NCI-H146 (cell line): ENCODE results near the gene DNAJC6.

Experiments
- DNase-seq: peaks from one replicate; lab custom pipeline; 2025; lab: John Stamatoyannopoulos, UW

DNAJC6 gene

DNA sequence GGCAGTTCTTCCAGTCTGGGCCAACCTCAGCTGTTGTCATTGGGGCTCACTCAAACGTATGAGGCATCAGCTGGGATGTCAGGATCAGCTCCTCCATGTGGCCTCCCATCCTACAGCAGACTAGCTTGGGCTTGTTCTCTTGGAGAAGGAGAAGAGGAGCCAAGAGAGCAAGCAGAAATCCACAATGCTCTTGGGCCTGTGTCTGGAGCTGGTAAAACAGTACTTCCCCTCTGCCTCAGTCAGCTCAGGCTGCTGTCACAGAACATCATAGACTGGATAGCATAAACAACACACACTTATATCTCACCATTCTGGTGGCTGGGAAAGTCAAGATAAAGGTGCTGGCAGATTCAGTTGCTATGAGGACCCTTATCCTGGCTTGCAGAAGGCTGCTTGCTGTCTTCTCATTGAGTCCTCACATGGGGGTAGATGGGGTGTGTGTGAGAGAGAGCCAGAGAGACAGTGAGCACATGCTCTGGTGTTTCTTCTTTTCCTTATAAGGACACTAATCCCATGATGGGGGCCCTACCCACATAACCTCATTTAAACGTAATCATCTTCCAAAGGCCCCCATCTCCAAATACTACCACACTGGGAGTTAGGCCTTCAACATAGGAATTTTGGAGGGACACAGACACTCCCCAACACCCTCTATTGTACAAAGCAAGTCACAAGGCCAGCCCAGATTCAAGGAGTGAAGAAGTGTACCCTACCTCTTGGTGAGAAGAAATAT is 16.3 kb upstream of the DNAJC6 start:
- no peak for DNase-seq

DNA sequence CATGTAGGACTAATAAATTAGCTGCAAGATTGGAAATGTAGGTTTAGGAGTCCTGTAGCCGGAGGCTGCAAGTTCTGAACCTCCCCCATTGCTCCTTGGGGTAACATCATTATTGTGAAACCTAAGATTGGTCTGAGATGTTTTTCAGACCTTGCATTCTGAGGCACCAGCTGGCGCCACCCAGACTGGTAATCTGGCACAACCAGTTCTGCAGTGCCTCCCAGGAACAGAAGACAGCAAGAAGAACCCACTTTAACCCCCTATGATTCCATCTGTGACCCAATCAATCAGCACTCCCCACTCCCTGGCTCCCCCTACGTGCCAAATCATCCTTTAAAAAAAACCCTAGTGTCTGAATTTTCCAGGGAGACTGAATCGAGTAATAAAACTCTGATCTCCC is 11.6 kb upstream of the DNAJC6 start:
- no peak for DNase-seq

GRCh38 chr1:65299328-65299727 is 10.0 kb upstream of the DNAJC6 start:
- no peak for DNase-seq

- peak; percentile 35 for DNase-seq
These were observed 501 bp upstream of the DNAJC6 start for GRCh38 chr1:65308781-65309303.

- DNase-seq: peak; percentile 90
These were observed 790 bp downstream of the DNAJC6 start for GRCh38 chr1:65310078-65310587.

- no peak for DNase-seq
These were observed 2.4 kb downstream of the DNAJC6 start for GRCh38 chr1:65311760-65312159.

DNA sequence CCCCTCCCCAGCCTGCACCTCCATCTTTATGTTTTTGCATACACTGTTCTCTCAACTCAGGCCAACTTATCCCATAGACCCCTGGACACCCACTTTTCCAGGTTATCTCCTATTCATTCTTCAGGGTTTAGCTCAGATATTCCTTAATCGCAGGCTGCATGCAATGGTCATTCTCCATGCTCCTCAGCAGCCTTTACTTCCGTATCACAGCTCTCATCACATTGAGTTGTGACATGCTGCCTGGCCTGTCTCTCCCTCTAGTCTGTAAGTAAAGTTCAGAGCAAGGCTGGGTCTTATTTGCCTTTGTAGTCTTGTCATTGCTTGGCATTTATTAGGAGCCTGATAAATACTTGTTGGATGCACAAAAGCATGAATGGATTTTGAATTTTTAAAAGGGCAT is 6.9 kb downstream of the DNAJC6 start:
- DNase-seq: no peak

GRCh38 chr1:65317866-65318653 is 8.7 kb downstream of the DNAJC6 start:
- DNase-seq: no peak

GRCh38 chr1:65319141-65319540 is 9.8 kb downstream of the DNAJC6 start:
- DNase-seq: no peak

- no peak for DNase-seq
These were observed 10.4 kb downstream of the DNAJC6 start for GRCh38 chr1:65319754-65320153.

- DNase-seq: no peak
These were observed 12.5 kb downstream of the DNAJC6 start for GRCh38 chr1:65321879-65322278.

GRCh38 chr1:65323246-65323645 is 13.9 kb downstream of the DNAJC6 start:
- DNase-seq: no peak

GRCh38 chr1:65330021-65330420 is 20.7 kb downstream of the DNAJC6 start:
- DNase-seq: no peak

- no peak for DNase-seq
These were observed 21.5 kb downstream of the DNAJC6 start for GRCh38 chr1:65330822-65331221.

- no peak for DNase-seq
These were observed 23.5 kb downstream of the DNAJC6 start for GRCh38 chr1:65332821-65333220.

DNA sequence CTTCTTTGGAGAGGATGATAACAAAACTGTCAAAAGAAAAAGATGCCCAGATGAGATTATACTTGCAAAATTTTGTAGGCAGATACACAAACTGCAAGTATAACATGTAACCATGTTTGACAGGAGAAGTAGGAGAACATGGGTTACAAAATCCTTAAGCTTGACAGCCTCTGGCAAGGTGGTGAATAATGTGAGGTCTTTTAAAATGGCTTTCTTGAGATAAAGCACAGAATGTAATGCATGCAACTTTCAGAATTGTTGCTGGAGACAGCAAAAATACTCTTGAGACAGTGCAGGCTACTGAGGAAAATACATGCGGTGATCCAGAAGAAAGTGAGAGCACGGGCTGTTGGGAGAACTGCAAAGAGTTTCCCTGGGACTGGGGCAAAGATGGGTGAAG is 24.7 kb downstream of the DNAJC6 start:
- DNase-seq: no peak

DNA sequence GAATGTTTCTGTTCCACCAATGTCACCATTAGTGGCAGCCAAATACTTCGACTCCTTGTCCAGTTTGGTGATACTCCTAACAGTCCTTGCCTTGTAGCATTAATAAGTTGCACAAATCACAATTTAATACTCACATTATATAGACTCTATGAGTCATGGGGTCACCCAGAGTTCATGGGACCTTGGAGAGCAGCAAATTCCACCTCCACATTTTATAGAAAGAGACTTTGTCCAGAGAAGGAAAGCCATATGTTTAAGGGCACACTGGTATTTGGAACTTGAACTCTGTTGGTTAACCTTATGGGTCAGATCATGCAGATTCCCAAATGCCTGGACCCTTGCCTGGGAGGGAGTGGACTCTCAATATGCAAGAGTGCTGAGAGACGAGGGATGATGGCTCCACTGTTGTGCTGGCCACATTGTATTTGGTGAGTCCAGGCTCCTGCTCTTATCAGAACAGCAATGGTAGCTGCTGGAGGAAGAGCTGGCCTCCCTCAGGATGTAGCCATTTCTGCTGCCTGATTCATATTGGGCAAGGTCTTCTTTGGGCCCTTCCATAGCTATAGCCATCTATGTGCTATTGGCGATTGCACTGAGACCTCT is 30.6 kb downstream of the DNAJC6 start:
- no peak for DNase-seq

DNA sequence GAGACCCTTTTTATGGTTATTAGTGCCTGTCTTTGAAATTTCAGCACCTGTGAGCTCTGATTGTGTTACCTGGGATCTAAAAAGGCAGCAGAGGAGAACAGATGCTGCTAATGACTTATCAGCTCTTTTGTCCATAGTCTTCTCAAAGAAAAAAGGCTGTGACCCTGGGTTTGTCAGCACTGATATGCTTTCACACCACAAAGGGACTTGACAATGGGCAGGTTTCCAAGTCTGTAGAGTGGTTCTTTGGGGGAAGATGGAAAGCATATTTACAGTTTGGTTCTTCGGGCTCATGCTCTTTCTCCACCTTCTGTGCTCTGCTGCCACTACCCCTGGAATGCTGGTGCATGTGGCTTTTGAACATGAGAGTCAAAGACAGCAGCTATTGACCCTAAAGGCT is 32.0 kb downstream of the DNAJC6 start:
- peak; percentile 88 for DNase-seq

DNA sequence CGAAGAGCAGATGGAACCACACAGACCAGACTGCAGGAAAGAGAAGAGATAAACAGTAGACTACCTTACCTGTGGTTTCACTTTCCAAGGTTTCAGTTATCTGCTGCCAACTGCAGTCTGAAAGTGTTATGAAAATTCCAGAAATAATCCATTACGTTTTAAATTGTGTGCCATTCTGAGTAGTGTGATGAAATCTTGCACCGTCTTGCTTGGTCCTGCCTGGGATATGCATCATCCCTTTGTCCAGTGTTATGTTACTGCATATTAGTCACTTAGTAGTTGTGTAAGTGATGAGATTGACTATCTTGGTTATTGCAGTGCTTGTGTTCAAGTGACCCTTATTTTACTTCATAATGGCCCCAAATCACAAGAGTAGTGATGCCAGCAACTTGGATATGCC is 33.9 kb downstream of the DNAJC6 start:
- DNase-seq: no peak

- peak; percentile 37 for DNase-seq
These were observed 35.0 kb downstream of the DNAJC6 start for GRCh38 chr1:65344171-65344814.

- no peak for DNase-seq
These were observed 36.8 kb downstream of the DNAJC6 start for GRCh38 chr1:65346190-65346589.

- DNase-seq: no peak
These were observed 45.8 kb downstream of the DNAJC6 start for GRCh38 chr1:65355031-65355712.
